GOT3 (cell line): ENCODE data around the gene LRRC42.

Source experiments
- DNase-seq: peaks from one replicate; lab custom pipeline; 2025; ENCODE audit warnings: mixed read lengths; lab: John Stamatoyannopoulos, UW

LRRC42 gene

GRCh38 chr1:53946252-53947171 is at the start of gene LRRC42:
Gene LRRC42, plus strand, starts transcription at chr1:53946350. Its CDS starts 5,650 bp downstream, at chr1:53952000.
- no peak for DNase-seq

GRCh38 chr1:53896635-53897229 is 49.4 kb upstream of the LRRC42 start:
- DNase-seq = peak; percentile 23

DNA sequence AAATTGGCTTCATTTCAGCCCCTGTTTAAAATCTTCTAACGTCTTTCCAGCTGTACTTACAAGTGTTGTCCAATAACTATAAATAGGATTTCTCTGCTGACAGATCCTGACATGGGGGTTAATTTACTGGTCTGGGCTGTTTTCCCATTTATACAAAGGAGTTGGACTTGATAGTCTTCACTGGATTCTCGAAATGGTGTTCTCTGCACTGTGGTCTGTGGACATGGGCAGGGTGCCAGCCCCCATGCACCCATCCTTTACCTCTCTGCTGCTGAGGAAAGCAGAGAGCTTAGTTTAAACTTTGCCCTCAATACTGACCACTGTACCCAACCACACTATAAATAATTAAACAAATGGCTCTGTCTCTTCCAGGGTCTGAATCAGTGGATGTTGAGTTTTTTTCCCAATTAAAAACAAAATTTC is 46.9 kb upstream of the LRRC42 start:
- no peak for DNase-seq

GRCh38 chr1:53899708-53900107 is 46.4 kb upstream of the LRRC42 start:
- no peak for DNase-seq

DNA sequence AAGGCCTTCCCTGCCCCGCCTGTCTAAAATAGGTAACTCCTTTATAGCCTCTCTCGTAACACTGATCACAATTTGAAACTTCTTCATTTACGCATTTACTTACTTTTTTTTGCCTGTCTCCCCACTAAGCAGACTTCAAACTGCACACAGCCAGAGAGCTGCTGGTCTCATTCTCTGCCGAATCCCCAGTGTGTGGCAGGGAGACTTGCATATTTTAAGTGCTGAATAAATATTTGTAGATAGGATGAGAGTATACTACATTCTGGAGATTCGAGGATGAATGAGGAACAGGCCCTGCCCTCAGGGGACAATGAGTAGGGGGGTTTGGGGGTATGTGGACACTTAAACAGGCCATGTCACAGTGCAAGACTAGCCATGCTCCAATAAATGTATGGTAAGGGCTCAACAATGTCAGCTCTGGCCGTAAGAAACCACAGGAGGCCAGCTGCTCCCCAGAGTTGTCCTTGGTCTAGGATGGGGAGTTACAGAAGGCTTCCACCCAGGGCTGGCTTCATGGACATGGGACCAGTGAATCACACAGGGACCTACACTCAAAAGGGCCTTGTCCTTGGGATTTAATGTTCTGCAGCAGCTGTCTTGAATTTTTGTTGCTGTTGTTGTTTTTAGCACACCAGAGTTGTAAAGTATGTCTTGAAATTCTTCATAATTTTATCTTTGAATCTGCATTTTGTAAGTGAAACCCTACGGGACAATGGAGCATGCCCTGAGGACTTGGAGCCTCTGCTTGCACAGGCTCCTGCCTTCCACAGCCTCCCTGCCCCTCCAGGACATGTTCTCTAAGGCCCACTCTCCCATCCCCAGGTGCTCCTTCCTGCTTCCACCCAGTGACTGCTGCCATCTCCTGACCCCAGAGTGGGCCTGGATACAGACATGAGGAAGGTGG is 43.7 kb upstream of the LRRC42 start:
- no peak for DNase-seq

DNA sequence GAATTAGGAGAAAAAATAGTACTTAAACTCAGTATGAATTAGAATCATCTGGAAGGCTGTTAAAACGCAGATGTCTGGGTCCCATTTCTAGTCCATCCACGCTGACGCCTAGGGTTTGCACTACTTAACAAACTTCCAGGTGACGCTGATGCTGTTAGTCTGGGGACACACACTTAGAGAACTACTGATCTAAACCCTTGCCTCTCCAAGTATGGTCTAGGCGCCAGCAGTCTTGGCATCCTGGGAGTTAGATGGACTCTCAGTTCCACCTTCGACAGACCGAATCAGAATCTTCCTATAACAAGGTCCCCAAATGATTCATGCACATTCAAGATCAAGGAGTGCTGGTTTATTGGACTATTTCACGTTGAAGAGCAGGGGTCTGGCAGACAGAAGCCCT is 40.6 kb upstream of the LRRC42 start:
- DNase-seq = no peak

GRCh38 chr1:53906121-53906520 is 40.0 kb upstream of the LRRC42 start:
- DNase-seq = no peak

DNA sequence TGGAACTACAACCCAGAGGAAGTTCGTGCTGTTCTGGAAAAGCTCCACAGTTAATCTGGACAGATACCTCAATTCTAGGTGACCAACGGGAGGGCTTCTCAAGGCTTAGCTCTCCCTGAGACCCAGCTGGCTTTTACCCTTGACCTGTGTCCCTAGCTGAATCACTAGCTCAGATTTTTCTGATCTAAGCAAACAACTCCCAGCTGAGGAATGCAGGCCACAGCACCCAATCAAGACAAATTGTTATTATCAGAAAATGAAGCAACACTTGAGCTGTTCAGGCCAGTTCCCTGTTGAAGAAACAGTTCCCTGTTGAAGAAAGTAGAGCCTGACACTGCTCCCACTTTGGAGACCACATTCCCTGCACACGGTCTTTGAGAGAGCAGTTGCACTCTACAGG is 36.2 kb upstream of the LRRC42 start:
- DNase-seq = no peak

- no peak for DNase-seq
These were observed 34.7 kb upstream of the LRRC42 start for GRCh38 chr1:53911442-53911841.

DNA sequence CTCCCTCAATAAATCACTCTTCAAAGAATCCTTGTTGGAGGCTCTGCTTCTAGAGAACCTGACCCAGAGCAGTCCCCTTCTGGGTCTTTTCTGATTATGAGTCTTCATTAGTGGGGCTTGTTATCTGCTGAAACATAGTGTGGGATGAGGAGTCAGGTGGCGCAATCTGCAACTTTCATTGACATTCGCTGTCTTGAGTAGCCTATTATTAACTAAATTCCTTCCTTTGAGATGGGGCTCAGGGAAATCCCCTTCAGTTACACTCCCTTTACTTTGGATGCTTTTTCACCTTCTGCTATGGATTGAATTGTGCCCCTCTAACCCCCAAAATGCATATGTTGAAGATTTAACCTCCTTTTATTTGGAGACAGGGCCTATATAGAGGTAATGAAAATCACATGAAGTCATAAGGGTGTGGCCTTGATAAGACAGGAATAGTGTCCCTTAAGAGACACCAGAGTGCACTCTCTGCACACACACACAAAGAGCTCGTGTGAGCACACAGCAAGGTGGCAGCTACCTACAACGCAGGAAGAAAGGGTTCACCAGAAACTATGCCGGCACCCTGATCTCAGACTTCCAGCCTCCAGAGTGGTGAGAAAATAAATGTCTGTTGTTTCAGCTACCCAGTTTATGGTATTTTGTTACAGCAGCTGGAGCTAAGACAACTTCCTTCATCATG is 32.7 kb upstream of the LRRC42 start:
- no peak for DNase-seq

- DNase-seq = no peak
These were observed 27.8 kb upstream of the LRRC42 start for GRCh38 chr1:53918343-53918742.

- DNase-seq = no peak
These were observed 26.5 kb upstream of the LRRC42 start for GRCh38 chr1:53919675-53920066.

- no peak for DNase-seq
These were observed 18.7 kb upstream of the LRRC42 start for GRCh38 chr1:53927376-53927881.

GRCh38 chr1:53929246-53929960 is 16.7 kb upstream of the LRRC42 start:
- no peak for DNase-seq

- DNase-seq = no peak
These were observed 15.2 kb upstream of the LRRC42 start for GRCh38 chr1:53930932-53931331.

- DNase-seq = no peak
These were observed 14.6 kb upstream of the LRRC42 start for GRCh38 chr1:53931523-53931922.

GRCh38 chr1:53934170-53934765 is 11.9 kb upstream of the LRRC42 start:
- DNase-seq = no peak

GRCh38 chr1:53936430-53936829 is 9.7 kb upstream of the LRRC42 start:
- DNase-seq = no peak

GRCh38 chr1:53938136-53938830 is 7.9 kb upstream of the LRRC42 start:
- DNase-seq = no peak
